Transverse colon (tissue), 4 donors: ENCODE data around the gene ORM2.

Experiments
- CTCF ChIP-seq, 5 experiments: fragments of 200-600 bp in 3 of 5; fragments of 450-650 bp in 2 of 5; sonication (generic) in 3 of 5; IDR thresholded peaks; 1 replicate in 2 of 5; 2 replicates in 3 of 5; pipeline ENCODE4 v1.5.1; 2016 to 2017; ENCODE audit warnings: antibody characterized with exemption in 5 of 5, inconsistent platforms in 3 of 5, mild to moderate bottlenecking in 2 of 5, moderate library complexity in 1 of 5
- EP300 ChIP-seq: sonication (generic); formaldehyde crosslinking; IDR thresholded peaks from one replicate; pipeline ENCODE4 v1.6.1; 2017; ENCODE audit warnings: antibody characterized with exemption, low read depth
- POLR2A ChIP-seq: fragments of 450-650 bp; IDR thresholded peaks from one replicate; pipeline ENCODE4 v1.6.1; 2016; ENCODE audit warnings: antibody characterized with exemption, mild to moderate bottlenecking, moderate library complexity
- POLR2AphosphoS5 ChIP-seq, 3 donors: sonication (generic); formaldehyde crosslinking; IDR thresholded peaks; one replicate each; pipeline ENCODE4 v1.6.1; 2016; ENCODE audit warnings: antibody characterized with exemption in 3 of 3

GRCh38 chr9:114335745-114336144 lies 6.1 kb downstream of the ORM2 start:
- TF ChIP-seq POLR2A (no peak), CTCF (IDR thresholded peaks at IDR 0.05) (no peak), EP300 (no peak), POLR2AphosphoS5 (IDR thresholded peaks at IDR 0.05) (no peak)
